ENCODE results near the gene SUSD4.
A peak's percentile ranks its signal among the peaks of the same experiment; 100 is the strongest.

The SUSD4 gene

GRCh38 chr1:223270155-223270554 lies 93.8 kb downstream of the SUSD4 start:
- TF ChIP-seq CTCF (conservative IDR thresholded peaks at IDR 0.05) = no peak

GRCh38 chr1:223269006-223269405 lies 95.0 kb downstream of the SUSD4 start:
- no peak for TF ChIP-seq CTCF (conservative IDR thresholded peaks at IDR 0.05)
- H3K27ac ChIP-seq = peak overlapping the region; percentile 75

More at GRCh38 chr1:223270155-223270554, 93.8 kb downstream of the SUSD4 start:
- H3K27ac ChIP-seq = peak overlapping the region; percentile 75

- H3K27ac ChIP-seq = peak overlapping the region; percentile 52
- no peak for TF ChIP-seq CTCF (conservative IDR thresholded peaks at IDR 0.05)
These were observed 97.3 kb downstream of the SUSD4 start for GRCh38 chr1:223266632-223267172.

- TF ChIP-seq CTCF (conservative IDR thresholded peaks at IDR 0.05) = no peak
- H3K27ac ChIP-seq = no peak overlapping the region
These were observed 98.7 kb downstream of the SUSD4 start for GRCh38 chr1:223264983-223265908.

- TF ChIP-seq CTCF (conservative IDR thresholded peaks at IDR 0.05) = no peak
- H3K27ac ChIP-seq = no peak overlapping the region
These were observed 99.4 kb downstream of the SUSD4 start for GRCh38 chr1:223264529-223264928.

- no peak for TF ChIP-seq CTCF (conservative IDR thresholded peaks at IDR 0.05)
These were observed 102.1 kb downstream of the SUSD4 start for GRCh38 chr1:223261914-223262313.

GRCh38 chr1:223260712-223261111 lies 103.3 kb downstream of the SUSD4 start:
- no peak overlapping the region for H3K27ac ChIP-seq
- TF ChIP-seq CTCF (conservative IDR thresholded peaks at IDR 0.05) = no peak

More at GRCh38 chr1:223261914-223262313, 102.1 kb downstream of the SUSD4 start:
- H3K27ac ChIP-seq = no peak overlapping the region
